ENCODE results near the gene GHRH. TPM values are rescaled to one million over a fixed set of nuclear protein-coding genes. Genes with fewer than 3 reads are reported as not detected.
A peak's percentile ranks its signal among the peaks of the same experiment; 100 is the strongest.

The GHRH gene
- total and polyA plus RNA-seq, 4 donors: not detected

GRCh38 chr20:37244572-37244957, 17.0 kb downstream of the GHRH start:
- Histone ChIP-seq H3K9ac (ENCODE audit: low read depth in 1 of 2, low read length in 2 of 2) (no peak overlapping the region), H3K9me3 (ENCODE audit: control insufficient read depth in 4 of 4, low read length in 3 of 4) (no peaks in the 10 kb centered on the region), H3K27me3 (ENCODE audit: control insufficient read depth in 4 of 4, insufficient read depth in 4 of 4, low read length in 3 of 4) (no peaks in the 10 kb centered on the region), H3K4me1 (ENCODE audit: control insufficient read depth in 4 of 4, insufficient read depth in 4 of 4, low read length in 3 of 4) (peaks cover 0 to 12% (median 8%) of the 10 kb centered on the region in 4 donors), H3K36me3 (ENCODE audit: control insufficient read depth in 4 of 4, insufficient read depth in 3 of 4, low read depth in 1 of 4, low read length in 3 of 4) (peaks cover 5 to 27% (median 22%) of the 10 kb centered on the region in 4 donors), H3K4me3 (ENCODE audit: low read depth in 1 of 3, low read length in 3 of 3) (no peak overlapping the region), H3K27ac (ENCODE audit: low read depth in 1 of 2, low read length in 2 of 2) (no peak overlapping the region)
- 95% methylated on average over 5 of the region's 5 CpGs for WGBS
- no peak for DNase-seq (ENCODE audit: low spot score)
- TF ChIP-seq FOXA1 (IDR thresholded peaks at IDR 0.05) (no peak), SP1 (IDR thresholded peaks at IDR 0.05) (no peak)

- no peak for TF ChIP-seq TAF1 (conservative IDR thresholded peaks at IDR 0.05)
- peak; percentile 24 for TF ChIP-seq SP1 (IDR thresholded peaks at IDR 0.05)
- H3K27ac ChIP-seq (ENCODE audit: low read depth in 1 of 2, low read length in 2 of 2): peak overlapping the region; percentile 22 to 37
- 62% methylated on average over 8 of the region's 8 CpGs for WGBS
- H3K27me3 ChIP-seq (ENCODE audit: control insufficient read depth in 4 of 4, insufficient read depth in 4 of 4, low read length in 3 of 4): no peaks in the 10 kb centered on the region
- no peaks in the 10 kb centered on the region for H3K9me3 ChIP-seq (ENCODE audit: control insufficient read depth in 4 of 4, low read length in 3 of 4)
- peaks cover 5 to 32% (median 28%) of the 10 kb centered on the region in 4 donors for H3K36me3 ChIP-seq (ENCODE audit: control insufficient read depth in 4 of 4, insufficient read depth in 3 of 4, low read depth in 1 of 4, low read length in 3 of 4)
- H3K4me1 ChIP-seq (ENCODE audit: control insufficient read depth in 4 of 4, insufficient read depth in 4 of 4, low read length in 3 of 4): peaks cover 0 to 12% (median 8%) of the 10 kb centered on the region in 4 donors
- H3K4me3 ChIP-seq (ENCODE audit: low read depth in 1 of 3, low read length in 3 of 3): no peak overlapping the region
- H3K9ac ChIP-seq (ENCODE audit: low read depth in 1 of 2, low read length in 2 of 2): no peak overlapping the region
- DNase-seq (ENCODE audit: low spot score): no peak
These were observed 17.6 kb downstream of the GHRH start for GRCh38 chr20:37243937-37244571.

GRCh38 chr20:37243076-37243936, 18.3 kb downstream of the GHRH start:
- H3K4me3 ChIP-seq (ENCODE audit: low read depth in 1 of 3, low read length in 3 of 3): no peak overlapping the region
- WGBS: 94% methylated on average over 16 of the region's 16 CpGs
- H3K9ac ChIP-seq (ENCODE audit: low read depth in 1 of 2, low read length in 2 of 2): no peak overlapping the region
- H3K36me3 ChIP-seq (ENCODE audit: control insufficient read depth in 4 of 4, insufficient read depth in 3 of 4, low read depth in 1 of 4, low read length in 3 of 4): peaks cover 5 to 40% (median 34%) of the 10 kb centered on the region in 4 donors
- peaks cover 0 to 12% (median 8%) of the 10 kb centered on the region in 4 donors for H3K4me1 ChIP-seq (ENCODE audit: control insufficient read depth in 4 of 4, insufficient read depth in 4 of 4, low read length in 3 of 4)
- peak overlapping the region; percentile 22 to 37 for H3K27ac ChIP-seq (ENCODE audit: low read depth in 1 of 2, low read length in 2 of 2)
- no peaks in the 10 kb centered on the region for H3K9me3 ChIP-seq (ENCODE audit: control insufficient read depth in 4 of 4, low read length in 3 of 4)
- TF ChIP-seq RXRA (IDR thresholded peaks at IDR 0.05) (no peak), HNF4A (conservative IDR thresholded peaks at IDR 0.05) (peak in 1 of 2 donors; percentile 77), SP1 (IDR thresholded peaks at IDR 0.05) (peak; percentile 41), YY1 (IDR thresholded peaks at IDR 0.05) (no peak)
- H3K27me3 ChIP-seq (ENCODE audit: control insufficient read depth in 4 of 4, insufficient read depth in 4 of 4, low read length in 3 of 4): no peaks in the 10 kb centered on the region
- DNase-seq (ENCODE audit: low spot score): no peak

GRCh38 chr20:37242503-37242902, 19.1 kb downstream of the GHRH start:
- WGBS: 68% methylated on average over 4 of the region's 4 CpGs
- Histone ChIP-seq H3K27me3 (ENCODE audit: control insufficient read depth in 4 of 4, insufficient read depth in 4 of 4, low read length in 3 of 4) (no peaks in the 10 kb centered on the region), H3K36me3 (ENCODE audit: control insufficient read depth in 4 of 4, insufficient read depth in 3 of 4, low read depth in 1 of 4, low read length in 3 of 4) (peaks cover 5 to 48% (median 39%) of the 10 kb centered on the region in 4 donors)

More at GRCh38 chr20:37242503-37242902, 19.1 kb downstream of the GHRH start:
- no peak for DNase-seq (ENCODE audit: low spot score)
- Histone ChIP-seq H3K27ac (ENCODE audit: low read depth in 1 of 2, low read length in 2 of 2) (no peak overlapping the region), H3K9ac (ENCODE audit: low read depth in 1 of 2, low read length in 2 of 2) (no peak overlapping the region), H3K9me3 (ENCODE audit: control insufficient read depth in 4 of 4, low read length in 3 of 4) (no peaks in the 10 kb centered on the region), H3K4me1 (ENCODE audit: control insufficient read depth in 4 of 4, insufficient read depth in 4 of 4, low read length in 3 of 4) (peaks cover 0 to 12% (median 8%) of the 10 kb centered on the region in 4 donors), H3K4me3 (ENCODE audit: low read depth in 1 of 3, low read length in 3 of 3) (no peak overlapping the region)
- TF ChIP-seq SP1 (IDR thresholded peaks at IDR 0.05) (no peak), CTCF (IDR thresholded peaks at IDR 0.05; ENCODE audit: low read depth, low read length, missing input control) (no peak), HNF4A (conservative IDR thresholded peaks at IDR 0.05) (no peak), REST (IDR thresholded peaks at IDR 0.05) (no peak), EGR1 (IDR thresholded peaks at IDR 0.05; ENCODE audit: low read depth in 2 of 2) (no peak), MAX (IDR thresholded peaks at IDR 0.05) (no peak)

Data from liver (tissue), 9 donors.